ENCODE results near the gene FNIP2.

GRCh38 chr4:158856852-158857251 is 88.0 kb downstream of the FNIP2 start:
- TF ChIP-seq POLR2A (IDR thresholded peaks at IDR 0.05): no peak
- peak; percentile 11 to 60 (median 49) for TF ChIP-seq CTCF (IDR thresholded peaks at IDR 0.05)
